Body of pancreas (tissue), 4 donors: ENCODE data around the gene SURF4.

Experiments
- CTCF ChIP-seq, 7 experiments: fragments of 450-650 bp in 4 of 7; fragments of 200-600 bp in 3 of 7; sonication (generic) in 3 of 7; IDR thresholded peaks; one replicate each; pipeline ENCODE4 v1.5.1; 2016 to 2019; ENCODE audit warnings: antibody characterized with exemption in 7 of 7
- POLR2A ChIP-seq, 3 donors: fragments of 450-650 bp; IDR thresholded peaks; one replicate each; pipeline ENCODE4 v1.6.1; 2016; ENCODE audit warnings: antibody characterized with exemption in 3 of 3, mild to moderate bottlenecking in 2 of 3

- no peak for TF ChIP-seq CTCF (IDR thresholded peaks at IDR 0.05)
- TF ChIP-seq POLR2A (IDR thresholded peaks at IDR 0.05) = no peak
Measured at GRCh38 chr9:133420392-133420827, 44.5 kb upstream of the SURF4 start.
